ENCODE data around the gene SLC24A5. TPM values are rescaled to one million over a fixed set of nuclear protein-coding genes. Genes with fewer than 3 reads are reported as not detected.

SLC24A5 gene
- total and polyA plus RNA-seq, 9 of the 15 experiments (the other 6 are each of a cell fraction or from before 2014, with no cell fraction given): not detected

DNA sequence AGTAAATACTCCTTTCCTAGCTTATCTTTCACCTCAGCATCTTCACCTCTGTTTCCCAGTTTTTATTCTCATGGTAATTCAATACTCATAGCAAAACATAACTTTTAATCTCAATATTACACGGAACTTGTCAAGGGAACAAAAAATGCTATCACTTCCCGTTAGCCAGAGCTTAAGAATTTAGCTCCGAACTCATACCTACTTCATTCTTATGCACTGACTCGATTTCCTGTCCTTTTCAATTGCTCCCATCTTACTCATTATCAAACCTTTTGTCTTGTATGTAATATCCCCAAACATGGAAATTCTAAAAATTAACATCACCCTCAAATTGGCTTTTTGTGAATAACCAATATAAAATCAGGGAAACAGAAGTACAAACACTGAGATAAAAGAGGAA lies 29.1 kb downstream of the SLC24A5 start (continued):
- no peak for TF ChIP-seq KLF6 (CRISPR knock-in tag; IDR thresholded peaks at IDR 0.05; ENCODE audit: borderline replicate concordance)
- no peak for TF ChIP-seq HMG20B (CRISPR knock-in tag; IDR thresholded peaks at IDR 0.05)

- 15% methylated on average over 2 of the region's 2 CpGs for WGBS (ENCODE audit: insufficient coverage, low coverage, missing lambda C conversion rate)
- in situ Hi-C loops (cut with MboI): no loop called here
- BruUV-seq (replicated peaks): no TSS peak
- H3K9me1 ChIP-seq (ENCODE audit: control insufficient read depth, insufficient read depth, low read length): no peaks in the 10 kb centered on the region
- DNase-seq (ENCODE audit: extremely low read depth in 1 of 4, low spot score in 3 of 4) (no peak), FAIRE-seq (no peak), ATAC-seq (no peak)
- H3K9me3 ChIP-seq (replicated peaks; ENCODE audit: control insufficient read depth, insufficient read depth, low read depth, low read length): no peaks in the 10 kb centered on the region
- no peaks in the 10 kb centered on the region for H3K27me3 ChIP-seq (ENCODE audit: control insufficient read depth in 2 of 2, insufficient read depth in 2 of 2, low read length in 2 of 2)
- ChIA-PET POLR2A (no interaction called here), CTCF (ENCODE audit: low intra/inter-chr PET ratio) (no interaction called here)
- intact Hi-C loops (cut with micrococcal nuclease): no loop called here
- no peaks in the 10 kb centered on the region for H3K4me1 ChIP-seq (replicated peaks in 1 of 2; ENCODE audit: control insufficient read depth in 2 of 2, insufficient read depth in 2 of 2, low read length in 2 of 2)
- no peaks in the 10 kb centered on the region for H3K36me3 ChIP-seq (ENCODE audit: control insufficient read depth, insufficient read depth, low read length)
- H3K4me3 ChIP-seq: no peak overlapping the region
- no peak for TF ChIP-seq RBM14 (IDR thresholded peaks at IDR 0.05; ENCODE audit: borderline replicate concordance, insufficient read depth, low read depth, low read length)
- TF ChIP-seq TARDBP (IDR thresholded peaks at IDR 0.05): no peak
- TF ChIP-seq, protein P1, sequence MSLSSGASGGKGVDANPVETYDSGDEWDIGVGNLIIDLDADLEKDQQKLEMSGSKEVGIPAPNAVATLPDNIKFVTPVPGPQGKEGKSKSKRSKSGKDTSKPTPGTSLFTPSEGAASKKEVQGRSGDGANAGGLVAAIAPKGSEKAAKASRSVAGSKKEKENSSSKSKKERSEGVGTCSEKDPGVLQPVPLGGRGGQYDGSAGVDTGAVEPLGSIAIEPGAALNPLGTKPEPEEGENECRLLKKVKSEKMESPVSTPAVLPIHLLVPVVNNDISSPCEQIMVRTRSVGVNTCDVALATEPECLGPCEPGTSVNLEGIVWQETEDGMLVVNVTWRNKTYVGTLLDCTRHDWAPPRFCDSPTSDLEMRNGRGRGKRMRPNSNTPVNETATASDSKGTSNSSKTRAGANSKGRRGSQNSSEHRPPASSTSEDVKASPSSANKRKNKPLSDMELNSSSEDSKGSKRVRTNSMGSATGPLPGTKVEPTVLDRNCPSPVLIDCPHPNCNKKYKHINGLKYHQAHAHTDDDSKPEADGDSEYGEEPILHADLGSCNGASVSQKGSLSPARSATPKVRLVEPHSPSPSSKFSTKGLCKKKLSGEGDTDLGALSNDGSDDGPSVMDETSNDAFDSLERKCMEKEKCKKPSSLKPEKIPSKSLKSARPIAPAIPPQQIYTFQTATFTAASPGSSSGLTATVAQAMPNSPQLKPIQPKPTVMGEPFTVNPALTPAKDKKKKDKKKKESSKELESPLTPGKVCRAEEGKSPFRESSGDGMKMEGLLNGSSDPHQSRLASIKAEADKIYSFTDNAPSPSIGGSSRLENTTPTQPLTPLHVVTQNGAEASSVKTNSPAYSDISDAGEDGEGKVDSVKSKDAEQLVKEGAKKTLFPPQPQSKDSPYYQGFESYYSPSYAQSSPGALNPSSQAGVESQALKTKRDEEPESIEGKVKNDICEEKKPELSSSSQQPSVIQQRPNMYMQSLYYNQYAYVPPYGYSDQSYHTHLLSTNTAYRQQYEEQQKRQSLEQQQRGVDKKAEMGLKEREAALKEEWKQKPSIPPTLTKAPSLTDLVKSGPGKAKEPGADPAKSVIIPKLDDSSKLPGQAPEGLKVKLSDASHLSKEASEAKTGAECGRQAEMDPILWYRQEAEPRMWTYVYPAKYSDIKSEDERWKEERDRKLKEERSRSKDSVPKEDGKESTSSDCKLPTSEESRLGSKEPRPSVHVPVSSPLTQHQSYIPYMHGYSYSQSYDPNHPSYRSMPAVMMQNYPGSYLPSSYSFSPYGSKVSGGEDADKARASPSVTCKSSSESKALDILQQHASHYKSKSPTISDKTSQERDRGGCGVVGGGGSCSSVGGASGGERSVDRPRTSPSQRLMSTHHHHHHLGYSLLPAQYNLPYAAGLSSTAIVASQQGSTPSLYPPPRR (CRISPR knock-in tag; IDR thresholded peaks at IDR 0.05; ENCODE audit: borderline replicate concordance): no peak
- no peak for TF ChIP-seq ZNF224 (CRISPR knock-in tag; IDR thresholded peaks at IDR 0.05)
- no peak for TF ChIP-seq MCM3 (IDR thresholded peaks at IDR 0.05)
- H3K4me2 ChIP-seq (ENCODE audit: insufficient read depth, low read length): no peak overlapping the region
- no peaks in the 10 kb centered on the region for H3K79me2 ChIP-seq (ENCODE audit: control insufficient read depth, insufficient read depth, low read length)
- H2AFZ ChIP-seq (ENCODE audit: low read depth, low read length): no peak overlapping the region
- no peak overlapping the region for H3K9ac ChIP-seq (ENCODE audit: insufficient read depth in 1 of 2, low read depth in 2 of 2, low read length in 2 of 2)
- H4K20me1 ChIP-seq (replicated peaks; ENCODE audit: control insufficient read depth, insufficient read depth, low read length): no peaks in the 10 kb centered on the region
- no peak overlapping the region for H3K27ac ChIP-seq (ENCODE audit: extremely low read depth, low read depth, low read length)
Measured at GRCh38 chr15:48153526-48153925, 32.7 kb downstream of the SLC24A5 start.

All from K562 (cell line).